GM18498 (cell line): ENCODE measurements around the gene CLMP.
A peak's percentile ranks its signal among the peaks of the same experiment; 100 is the strongest.

Experiments used
- ATAC-seq: cut with Tn5 transposase; IDR thresholded peaks from one replicate; pipeline ENCODE4 v1.9.1; 2021; ENCODE audit warnings: mild to moderate bottlenecking, moderate library complexity; ENCODE audit not compliant: unreplicated experiment

CLMP gene, protein sequence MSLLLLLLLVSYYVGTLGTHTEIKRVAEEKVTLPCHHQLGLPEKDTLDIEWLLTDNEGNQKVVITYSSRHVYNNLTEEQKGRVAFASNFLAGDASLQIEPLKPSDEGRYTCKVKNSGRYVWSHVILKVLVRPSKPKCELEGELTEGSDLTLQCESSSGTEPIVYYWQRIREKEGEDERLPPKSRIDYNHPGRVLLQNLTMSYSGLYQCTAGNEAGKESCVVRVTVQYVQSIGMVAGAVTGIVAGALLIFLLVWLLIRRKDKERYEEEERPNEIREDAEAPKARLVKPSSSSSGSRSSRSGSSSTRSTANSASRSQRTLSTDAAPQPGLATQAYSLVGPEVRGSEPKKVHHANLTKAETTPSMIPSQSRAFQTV

DNA sequence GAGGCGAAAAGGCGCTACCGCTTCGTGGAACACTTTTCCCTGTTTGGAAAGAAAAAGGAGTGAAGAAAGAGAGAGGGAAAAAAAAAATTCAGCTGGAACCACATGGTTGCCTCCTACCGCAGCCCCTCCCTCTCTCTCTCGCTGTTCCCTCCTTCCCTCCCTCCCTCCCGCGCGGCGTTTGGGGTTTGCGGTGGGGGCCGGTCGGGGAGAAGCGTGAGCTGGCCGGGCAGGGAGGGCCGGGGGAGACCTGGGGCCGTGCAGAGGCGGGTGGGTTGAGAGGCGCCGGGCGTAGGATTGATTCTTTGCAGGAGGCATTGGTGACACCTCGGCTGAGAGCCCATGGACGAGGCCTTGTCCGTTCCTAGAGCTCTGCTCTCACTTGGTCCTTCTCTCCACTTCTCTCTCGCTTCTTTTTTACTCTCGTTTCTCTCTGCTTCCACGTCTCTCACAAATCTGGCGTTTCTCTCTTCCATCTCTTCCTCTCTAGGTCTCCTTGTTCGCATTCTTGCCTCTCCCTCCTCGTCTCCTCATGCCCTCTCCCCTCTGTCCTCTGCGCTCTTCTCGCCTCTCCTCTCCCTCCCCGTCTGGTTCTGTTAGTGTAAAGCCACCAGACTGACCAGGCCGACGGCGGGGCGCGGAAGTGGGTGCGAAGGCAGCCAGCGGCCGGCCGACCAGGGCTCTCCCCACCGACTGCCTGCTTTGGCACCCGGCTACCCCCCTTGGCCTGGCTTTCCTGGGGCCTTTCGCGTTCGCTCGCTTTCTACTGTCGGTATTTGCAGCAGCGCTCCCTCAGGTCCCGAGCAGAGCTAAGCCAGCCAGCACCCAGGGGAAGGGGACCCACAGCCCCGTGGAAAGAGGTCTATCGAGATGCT, at the start of gene CLMP:
Gene CLMP, minus strand, starts transcription at position 61 of the 872 bp plus-strand sequence. CDS start 308 bp downstream, outside the sequence.
- no peak for ATAC-seq

- ATAC-seq = no peak
These were observed 47.0 kb upstream of the CLMP start for GRCh38 chr11:123241874-123242543.

DNA sequence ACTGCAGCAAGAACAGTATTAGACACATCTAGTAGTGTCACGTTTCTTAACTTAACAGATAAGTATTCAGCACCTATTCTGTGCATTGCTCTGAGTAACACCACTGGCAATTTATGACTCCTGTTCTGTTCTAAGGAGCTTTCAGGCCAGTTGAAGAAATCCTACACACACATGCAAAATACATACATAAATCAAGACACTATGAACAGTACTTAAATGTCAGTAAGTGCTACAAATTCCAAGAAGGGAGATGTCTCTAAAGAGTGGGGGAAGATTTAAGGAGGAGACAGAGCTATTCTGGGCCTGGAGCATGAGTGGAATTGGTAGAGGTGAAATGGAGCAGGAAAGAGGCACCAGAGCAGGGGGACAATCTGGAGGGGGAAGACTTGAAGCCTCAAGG, 46.2 kb upstream of the CLMP start:
- no peak for ATAC-seq

DNA sequence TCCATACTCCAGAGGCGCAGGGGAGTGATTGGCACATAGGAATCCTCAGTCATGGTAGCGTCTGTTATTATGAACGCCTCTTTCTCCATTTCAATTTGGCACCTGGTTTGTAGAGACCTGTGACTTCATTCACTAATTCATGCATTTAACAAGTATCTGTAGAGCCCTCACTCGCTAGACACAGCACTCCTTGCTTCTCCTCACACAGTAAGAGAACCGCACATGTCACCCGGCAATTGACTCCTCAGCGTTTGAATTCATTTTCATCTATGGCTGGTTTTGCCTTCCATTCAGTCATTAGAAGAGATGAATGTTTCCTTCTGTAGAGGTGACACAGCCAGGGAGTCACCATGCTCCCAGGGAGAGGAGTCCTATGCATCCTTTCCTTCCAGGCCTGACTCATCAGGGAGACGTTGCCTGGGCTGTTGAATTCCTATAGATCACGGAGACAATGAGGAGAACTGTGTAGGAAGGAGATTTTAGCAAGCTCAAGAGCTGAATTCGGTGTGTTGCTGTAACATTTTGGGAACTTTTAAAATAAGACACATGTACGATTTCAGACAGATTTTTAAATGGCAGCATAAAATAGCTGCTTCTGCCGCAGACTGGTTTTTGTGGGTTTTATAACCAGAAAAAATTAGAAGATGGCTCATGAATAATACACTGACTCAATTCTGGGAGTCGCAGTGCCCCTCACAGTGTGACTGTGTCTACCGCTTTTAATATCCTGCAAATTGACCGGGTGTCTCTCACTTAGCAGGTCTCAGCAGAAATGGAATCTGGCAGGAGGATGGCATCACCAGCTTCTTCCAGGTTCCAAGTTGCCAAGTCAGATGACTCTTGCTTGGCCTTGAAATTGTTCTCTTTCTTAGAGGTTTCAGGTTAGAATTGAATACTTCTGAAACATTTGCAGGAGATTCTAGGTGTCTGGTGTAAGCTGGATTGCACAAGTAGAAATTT, 44.4 kb upstream of the CLMP start:
- no peak for ATAC-seq

GRCh38 chr11:123238297-123238696, 43.2 kb upstream of the CLMP start:
- ATAC-seq = no peak

DNA sequence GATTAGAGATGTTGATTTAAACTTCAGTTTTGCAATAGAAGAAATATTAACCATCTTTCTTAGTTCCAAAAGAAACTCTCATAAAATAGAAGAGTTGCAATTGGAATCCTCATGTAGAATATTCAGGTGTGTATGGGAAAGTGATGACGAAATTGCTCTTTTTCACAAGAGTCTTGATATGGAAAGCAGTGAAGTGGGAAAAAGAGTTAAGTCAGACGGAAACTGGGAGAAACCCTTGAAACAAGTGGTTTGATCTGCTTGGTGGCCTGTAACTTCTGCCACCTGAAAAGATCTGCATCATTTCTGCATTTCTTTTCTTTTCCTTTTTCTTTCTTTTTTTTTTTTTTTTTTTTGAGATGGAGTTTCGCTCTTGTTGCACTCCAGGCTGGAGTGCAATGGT, 41.8 kb upstream of the CLMP start:
- no peak for ATAC-seq

GRCh38 chr11:123235656-123236261, 40.7 kb upstream of the CLMP start:
- no peak for ATAC-seq

- no peak for ATAC-seq
These were observed 40.1 kb upstream of the CLMP start for GRCh38 chr11:123235117-123235655.

- ATAC-seq = no peak
These were observed 38.9 kb upstream of the CLMP start for GRCh38 chr11:123233975-123234334.

DNA sequence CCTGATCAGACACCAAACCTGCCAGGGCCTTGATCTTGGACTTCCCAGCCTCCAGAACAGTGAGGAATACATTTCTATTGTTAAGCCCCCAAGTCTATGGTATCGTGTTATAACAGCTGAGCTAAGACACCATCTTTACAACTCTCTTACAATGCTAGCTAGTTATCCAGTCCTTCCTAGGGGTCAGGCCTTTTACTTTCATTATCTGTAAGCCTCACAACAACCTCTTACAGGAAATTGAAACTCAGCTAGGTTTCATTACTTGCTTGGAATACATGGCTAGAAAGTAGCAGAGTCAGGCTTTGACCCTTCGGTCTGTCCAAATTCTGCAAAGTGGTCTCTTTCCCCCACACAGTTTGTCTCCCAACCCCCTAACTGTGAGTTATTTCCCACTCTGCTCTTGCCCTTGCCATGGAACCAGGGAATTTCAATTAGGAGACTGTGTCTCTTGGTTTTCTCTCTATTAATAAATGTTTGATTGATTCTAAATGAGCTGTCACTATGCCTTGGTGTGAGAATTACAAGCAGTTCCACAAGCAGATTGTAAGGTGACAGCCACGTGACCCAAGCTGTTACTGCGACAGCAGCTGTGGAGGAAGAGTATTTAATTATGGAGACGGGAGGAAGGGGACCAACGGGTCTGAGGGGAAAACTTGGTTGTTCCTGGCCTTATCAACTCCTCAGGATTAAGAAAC, 38.4 kb upstream of the CLMP start:
- peak; percentile 96 for ATAC-seq

GRCh38 chr11:123231777-123232176, 36.7 kb upstream of the CLMP start:
- ATAC-seq = no peak

- ATAC-seq = no peak
These were observed 36.2 kb upstream of the CLMP start for GRCh38 chr11:123231256-123231655.

DNA sequence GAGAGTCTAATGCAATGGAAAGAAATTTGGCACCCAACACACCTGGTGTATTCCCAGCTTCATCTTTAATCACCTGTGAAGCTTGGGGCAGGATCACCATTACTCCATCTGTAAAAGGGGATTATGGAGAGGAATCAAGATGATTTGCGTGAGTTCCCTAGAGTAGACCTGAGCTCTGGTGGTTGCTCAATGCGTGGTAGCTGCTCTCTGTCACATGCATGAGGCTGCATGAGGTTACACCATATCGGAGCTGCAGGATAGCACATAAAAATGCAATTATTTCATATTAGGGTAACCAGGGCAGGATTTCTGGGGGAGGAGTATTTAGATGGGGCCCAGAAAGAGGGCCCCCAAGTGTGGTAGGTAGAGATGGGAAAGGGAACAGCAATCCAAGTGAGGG, 35.3 kb upstream of the CLMP start:
- no peak for ATAC-seq

- no peak for ATAC-seq
These were observed 33.6 kb upstream of the CLMP start for GRCh38 chr11:123228496-123229163.

DNA sequence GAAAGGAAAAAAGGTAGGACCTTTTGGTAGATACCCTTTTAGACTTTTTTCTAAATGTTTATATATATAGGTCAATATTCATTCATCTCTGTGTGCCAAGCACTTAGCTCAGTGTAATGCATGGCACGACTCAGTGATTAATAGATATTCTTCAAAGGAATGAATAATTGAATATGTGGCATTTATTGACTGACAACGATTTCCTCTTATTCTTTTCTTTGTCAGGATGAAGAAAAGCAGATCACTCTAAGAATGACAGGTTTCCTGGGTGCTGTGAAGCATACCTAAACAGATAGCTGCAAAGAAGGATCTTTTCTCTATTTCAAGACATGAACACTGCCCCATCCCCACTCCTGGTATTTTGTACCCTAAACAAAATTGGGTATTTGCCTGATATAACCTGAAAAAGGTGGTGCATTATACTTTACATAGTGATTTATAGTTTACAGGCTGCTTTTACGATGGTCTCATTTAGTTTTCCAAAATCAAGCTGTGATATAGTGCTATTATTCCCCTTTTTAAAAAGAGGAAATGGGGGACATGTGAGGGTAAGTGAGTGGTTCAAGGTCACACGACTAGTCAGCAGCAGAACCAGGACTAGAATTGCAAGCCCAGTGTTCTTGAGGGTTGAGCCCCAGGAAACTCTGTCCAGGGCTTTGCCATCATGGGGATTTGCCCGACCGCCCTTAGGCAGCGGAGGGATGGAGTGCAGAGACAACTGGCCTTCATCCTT, 32.9 kb upstream of the CLMP start:
- ATAC-seq = no peak

GRCh38 chr11:123221584-123221983, 26.5 kb upstream of the CLMP start:
- ATAC-seq = no peak

DNA sequence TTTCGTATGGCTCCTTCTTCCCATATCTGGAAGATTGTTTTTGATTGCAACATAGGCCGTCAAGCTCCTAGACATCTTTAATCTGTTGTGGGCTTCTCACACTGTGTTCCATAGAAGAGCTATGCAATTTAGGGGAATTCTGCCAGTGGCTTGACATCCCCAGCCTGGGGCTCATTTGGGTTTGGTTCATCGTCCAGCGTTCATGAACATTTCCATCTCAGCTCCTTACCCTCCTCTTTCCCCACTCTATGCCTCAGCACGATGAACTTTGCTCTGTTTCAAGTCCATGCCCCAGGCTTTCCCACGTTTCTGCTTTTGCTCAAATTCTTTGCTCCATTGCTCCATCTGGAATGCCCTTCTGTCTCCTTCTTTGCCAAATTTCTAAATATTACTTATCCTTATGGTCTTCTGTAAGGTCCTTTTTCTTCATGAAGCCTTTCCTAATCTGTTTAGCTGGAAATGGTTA, 26.1 kb upstream of the CLMP start:
- no peak for ATAC-seq
